ENCODE data around the gene MALAT1. TPM values are rescaled to one million over a fixed set of nuclear protein-coding genes. Genes with fewer than 3 reads are reported as not detected.

Gene MALAT1
- total and polyA plus RNA-seq, 2 of the 13 experiments (the other 11 are each of a cell fraction or from before 2014, with no cell fraction given) = 143 to 1,237 TPM

- TF ChIP-seq SMAD1 (CRISPR knock-in tag; IDR thresholded peaks at IDR 0.05; ENCODE audit: borderline replicate concordance, low read depth) = no peak
- TF ChIP-seq PRDM15 (CRISPR knock-in tag; IDR thresholded peaks at IDR 0.05) = peak; percentile 8; the same call in 1 of the 2 replicates
- no peak for TF ChIP-seq ZNF101 (CRISPR knock-in tag; IDR thresholded peaks at IDR 0.05; ENCODE audit: borderline replicate concordance, low read depth)
- TF ChIP-seq ZNF883 (CRISPR knock-in tag; IDR thresholded peaks at IDR 0.05; ENCODE audit: not compliant biosample characterization) = no peak
- TF ChIP-seq CHCHD3 (CRISPR knock-in tag; IDR thresholded peaks at IDR 0.05) = no peak
- TF ChIP-seq MTERF4 (CRISPR knock-in tag; IDR thresholded peaks at IDR 0.05) = no peak
- TF ChIP-seq ZNF546 (CRISPR knock-in tag; conservative IDR thresholded peaks at IDR 0.05) = no peak
- TF ChIP-seq ZNF782 (CRISPR knock-in tag; IDR thresholded peaks at IDR 0.05; ENCODE audit: borderline replicate concordance) = no peak
- peak; percentile 49; the same call in 1 of the 2 replicates for TF ChIP-seq ZNF691 (CRISPR knock-in tag; IDR thresholded peaks at IDR 0.05; ENCODE audit: borderline replicate concordance, low read depth)
- no peak for TF ChIP-seq PTBP1 (IDR thresholded peaks at IDR 0.05; ENCODE audit: low read depth, low read length, poor library complexity, severe bottlenecking)
- TF ChIP-seq ZNF761 (CRISPR knock-in tag; conservative IDR thresholded peaks at IDR 0.05) = no peak
- TF ChIP-seq ZFP36L1 (CRISPR knock-in tag; IDR thresholded peaks at IDR 0.05) = no peak
- peak; percentile 73 for TF ChIP-seq ATF3 (CRISPR knock-in tag; IDR thresholded peaks at IDR 0.05)
- TF ChIP-seq AGO1 (IDR thresholded peaks at IDR 0.05; ENCODE audit: low read depth, low read length, poor library complexity, severe bottlenecking) = no peak
- TF ChIP-seq ZBTB20 (CRISPR knock-in tag; IDR thresholded peaks at IDR 0.05; ENCODE audit: borderline replicate concordance, low read depth) = peak; percentile 74; the same call in 1 of the 2 replicates
- no peak for TF ChIP-seq HNRNPL (IDR thresholded peaks at IDR 0.05; ENCODE audit: low read depth, low read length)
- peak; percentile 71; the same call in 1 of the 2 replicates for TF ChIP-seq SMYD3 (CRISPR knock-in tag; IDR thresholded peaks at IDR 0.05)
- TF ChIP-seq ATF6 (CRISPR knock-in tag; conservative IDR thresholded peaks at IDR 0.05) = 0 out of 2 replicates have a peak, but pooled peaks have one; percentile 54
- no peak for TF ChIP-seq HNRNPK (IDR thresholded peaks at IDR 0.05; ENCODE audit: low read depth, low read length, poor library complexity, severe bottlenecking)
- no peak for TF ChIP-seq POGZ (CRISPR knock-in tag; IDR thresholded peaks at IDR 0.05)
Measured at GRCh38 chr11:65498977-65499712, at the start of gene MALAT1 (continued).

All from HepG2 (cell line).